DMS53 (cell line): Measurements from ENCODE around the gene TSPAN6.

Experiments
- DNase-seq: peaks from one replicate; lab custom pipeline; 2025; lab: John Stamatoyannopoulos, UW

The TSPAN6 gene

GRCh38 chrX:100584611-100585010 lies 52.0 kb downstream of the TSPAN6 start, which contains the start of gene TNMD:
TNMD (plus strand) TSS chrX:100584936; CDS start chrX:100585019, 83 bp downstream.
- DNase-seq: no peak
